Cardiac septum (tissue), 1 donor: Measurements from ENCODE around the gene YEATS4. TPM values are rescaled to one million over a fixed set of nuclear protein-coding genes. Genes with fewer than 3 reads are reported as not detected.

Source experiments
- DNase-seq: peaks from one replicate; pipeline ENCODE4 v3.0.0-alpha.2; 2020; ENCODE audit warnings: low spot score
- intact Hi-C: fragments of 100-400 bp; cut with DNase I; formaldehyde crosslinking; loops from one replicate; pipeline ENCODE4 v1.14.0; 2022
- total RNA-seq: library from RNA; stranded (reverse); fragmentation: NEBNext Ultra II Directional; extraction: Animal tissue kit (Norgen Biotek cat#: 25700); gene quantifications from one replicate; pipeline ENCODE4 v1.2.1, GENCODE V29; 2021
- donor health status: DM: no; HTN: no; CAD: no.

YEATS4 gene
- total RNA-seq, 1 donor from 2014 or later, result 14.6 TPM

GRCh38 chr12:69338936-69339335 lies 20.6 kb upstream of the YEATS4 start:
- intact Hi-C loops, result no loop called here
- DNase-seq, result no peak

- intact Hi-C loops, result no loop called here
Measured at GRCh38 chr12:69339999-69340398, 19.5 kb upstream of the YEATS4 start.

GRCh38 chr12:69341328-69341727 lies 18.2 kb upstream of the YEATS4 start:
- DNase-seq, result peak; percentile 78
- intact Hi-C loops, result no loop called here

More at GRCh38 chr12:69339999-69340398, 19.5 kb upstream of the YEATS4 start:
- DNase-seq, result no peak

- intact Hi-C loops, result no loop called here
- no peak for DNase-seq
Measured at GRCh38 chr12:69342421-69342820, 17.1 kb upstream of the YEATS4 start.

- no peak for DNase-seq
- intact Hi-C loops, result no loop called here
Measured at GRCh38 chr12:69343357-69343756, 16.2 kb upstream of the YEATS4 start.

GRCh38 chr12:69343885-69344612 lies 15.5 kb upstream of the YEATS4 start:
- DNase-seq, result no peak
- intact Hi-C loops, result no loop called here

- intact Hi-C loops, result no loop called here
- DNase-seq, result no peak
Measured at GRCh38 chr12:69345077-69345476, 14.5 kb upstream of the YEATS4 start.

GRCh38 chr12:69345742-69346141 lies 13.8 kb upstream of the YEATS4 start:
- no peak for DNase-seq
- intact Hi-C loops, result no loop called here

GRCh38 chr12:69348162-69348938 lies 11.2 kb upstream of the YEATS4 start, which contains the start of gene LYZ:
LYZ (plus strand) TSS chr12:69348381; CDS start chr12:69348409, 28 bp downstream.
- intact Hi-C loops, result no loop called here
- DNase-seq, result no peak

GRCh38 chr12:69350002-69350626 lies 9.4 kb upstream of the YEATS4 start:
- intact Hi-C loops, result no loop called here
- no peak for DNase-seq

GRCh38 chr12:69350777-69351176 lies 8.8 kb upstream of the YEATS4 start:
- no peak for DNase-seq
- intact Hi-C loops, result no loop called here

GRCh38 chr12:69351462-69352236 lies 7.9 kb upstream of the YEATS4 start:
- intact Hi-C loops, result no loop called here
- no peak for DNase-seq

GRCh38 chr12:69352904-69353303 lies 6.6 kb upstream of the YEATS4 start:
- no peak for DNase-seq
- intact Hi-C loops, result no loop called here

GRCh38 chr12:69354172-69354555 lies 5.4 kb upstream of the YEATS4 start:
- intact Hi-C loops, result no loop called here
- DNase-seq, result no peak

GRCh38 chr12:69354556-69355187 lies 4.9 kb upstream of the YEATS4 start:
- intact Hi-C loops, result no loop called here
- DNase-seq, result no peak

- intact Hi-C loops, result no loop called here
- no peak for DNase-seq
Measured at GRCh38 chr12:69355363-69356028, 4.0 kb upstream of the YEATS4 start.

GRCh38 chr12:69360348-69360672 lies 767 bp downstream of the YEATS4 start:
- DNase-seq, result no peak
- intact Hi-C loops, result no loop called here

GRCh38 chr12:69366796-69367195 lies 7.3 kb downstream of the YEATS4 start:
- intact Hi-C loops, result no loop called here
- no peak for DNase-seq

GRCh38 chr12:69368171-69368570 lies 8.6 kb downstream of the YEATS4 start:
- intact Hi-C loops, result no loop called here

More at GRCh38 chr12:69368171-69368570, 8.6 kb downstream of the YEATS4 start:
- no peak for DNase-seq
